Measurements from ENCODE around the gene ATP11A. TPM values are rescaled to one million over a fixed set of nuclear protein-coding genes. Genes with fewer than 3 reads are reported as not detected.

Gene ATP11A
- total RNA-seq, 5 donors from 2014 or later (not counting 1 experiment from before 2014, with no cell fraction given): 35.7 to 57.1 (median 48.5) TPM

GRCh38 chr13:112843392-112844111, 153.7 kb downstream of the ATP11A start:
- H3K36me3 ChIP-seq (ENCODE audit: control insufficient read depth in 2 of 2, extremely low read depth in 1 of 2, insufficient read depth in 1 of 2, low read length in 1 of 2): peaks cover 12 to 25% of the 10 kb centered on the region in 2 donors
- POLR2A ChIA-PET: no interaction called here
- peaks cover 0 to 5% (median 3%) of the 10 kb centered on the region in 3 donors for H3K4me1 Mint-ChIP-seq

GRCh38 chr13:112844411-112844810, 154.6 kb downstream of the ATP11A start:
- Histone ChIP-seq H3K4me1 (ENCODE audit: control insufficient read depth in 1 of 2, extremely low read depth in 1 of 2, insufficient read depth in 2 of 2, low read length in 2 of 2) (no peaks in the 10 kb centered on the region), H3K27ac (ENCODE audit: low read length) (no peak overlapping the region), H3K4me3 (ENCODE audit: control insufficient read depth in 1 of 2, extremely low read depth in 1 of 2, low read length in 1 of 2) (no peak overlapping the region), H3K9me3 (no peaks in the 10 kb centered on the region), H3K27me3 (replicated peaks in 1 of 2; ENCODE audit: control insufficient read depth in 2 of 2, extremely low read depth in 1 of 2, insufficient read depth in 2 of 2, low read length in 1 of 2) (no peaks in the 10 kb centered on the region), H3K36me3 (ENCODE audit: control insufficient read depth in 2 of 2, extremely low read depth in 1 of 2, insufficient read depth in 1 of 2, low read length in 1 of 2) (peaks cover 7 to 16% of the 10 kb centered on the region in 2 donors)
- Mint-ChIP-seq H3K4me1 (peaks cover 0 to 8% (median 5%) of the 10 kb centered on the region in 3 donors), H3K27ac (no peak overlapping the region), H3K9me3 (no peaks in the 10 kb centered on the region), H3K36me3 (peaks cover 42% of the 10 kb centered on the region), H3K27me3 (no peaks in the 10 kb centered on the region), H3K4me3 (no peak overlapping the region)
- ChIA-PET CTCF (no interaction called here), POLR2A (no interaction called here)
- DNase-seq (no peak), ATAC-seq (replicated peaks in 1 of 4) (no peak)
- WGBS (ENCODE audit: insufficient coverage): 98% methylated on average over 23 of the region's 23 CpGs

More at GRCh38 chr13:112843392-112844111, 153.7 kb downstream of the ATP11A start:
- 96% methylated on average over 27 of the region's 28 CpGs for WGBS (ENCODE audit: insufficient coverage)
- H3K27ac Mint-ChIP-seq: no peak overlapping the region
- no peaks in the 10 kb centered on the region for H3K27me3 ChIP-seq (replicated peaks in 1 of 2; ENCODE audit: control insufficient read depth in 2 of 2, extremely low read depth in 1 of 2, insufficient read depth in 2 of 2, low read length in 1 of 2)
- no peaks in the 10 kb centered on the region for H3K9me3 Mint-ChIP-seq
- no peak overlapping the region for H3K27ac ChIP-seq (ENCODE audit: low read length)
- no peaks in the 10 kb centered on the region for H3K4me1 ChIP-seq (ENCODE audit: control insufficient read depth in 1 of 2, extremely low read depth in 1 of 2, insufficient read depth in 2 of 2, low read length in 2 of 2)
- H3K4me3 ChIP-seq (ENCODE audit: control insufficient read depth in 1 of 2, extremely low read depth in 1 of 2, low read length in 1 of 2): no peak overlapping the region
- DNase-seq: no peak
- no peak for ATAC-seq (replicated peaks in 1 of 4)
- H3K36me3 Mint-ChIP-seq: peaks cover 48% of the 10 kb centered on the region
- CTCF ChIA-PET: no interaction called here
- H3K27me3 Mint-ChIP-seq: no peaks in the 10 kb centered on the region
- H3K4me3 Mint-ChIP-seq: no peak overlapping the region
- no peaks in the 10 kb centered on the region for H3K9me3 ChIP-seq

DNA sequence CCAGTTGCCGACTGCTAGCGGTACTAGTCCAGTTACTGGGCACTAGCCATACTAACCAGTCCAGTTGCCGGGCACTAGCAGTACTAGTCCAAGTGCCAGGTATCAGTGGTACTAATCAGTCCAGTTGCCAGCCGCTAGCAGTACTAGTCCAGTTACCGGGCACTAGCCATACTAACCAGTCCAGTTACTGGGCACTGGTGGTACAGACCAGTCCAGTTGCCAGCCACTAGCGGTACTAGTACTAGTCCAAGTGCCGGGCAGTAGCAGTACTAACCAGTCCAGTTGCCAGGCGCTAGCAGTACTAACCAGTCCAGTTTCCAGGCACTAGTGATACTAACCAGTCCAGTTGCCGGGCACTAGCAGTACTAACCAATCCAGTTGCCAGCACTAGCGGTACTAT, 155.0 kb downstream of the ATP11A start:
- Histone ChIP-seq H3K36me3 (ENCODE audit: control insufficient read depth in 2 of 2, extremely low read depth in 1 of 2, insufficient read depth in 1 of 2, low read length in 1 of 2) (peaks cover 6 to 16% of the 10 kb centered on the region in 2 donors), H3K27me3 (replicated peaks in 1 of 2; ENCODE audit: control insufficient read depth in 2 of 2, extremely low read depth in 1 of 2, insufficient read depth in 2 of 2, low read length in 1 of 2) (no peaks in the 10 kb centered on the region), H3K27ac (ENCODE audit: low read length) (no peak overlapping the region), H3K4me1 (ENCODE audit: control insufficient read depth in 1 of 2, extremely low read depth in 1 of 2, insufficient read depth in 2 of 2, low read length in 2 of 2) (no peaks in the 10 kb centered on the region), H3K9me3 (no peaks in the 10 kb centered on the region), H3K4me3 (ENCODE audit: control insufficient read depth in 1 of 2, extremely low read depth in 1 of 2, low read length in 1 of 2) (no peak overlapping the region)
- DNase-seq (no peak), ATAC-seq (replicated peaks in 1 of 4) (no peak)
- peaks cover 47% of the 10 kb centered on the region for H3K36me3 Mint-ChIP-seq
- no peak overlapping the region for H3K27ac Mint-ChIP-seq
- H3K27me3 Mint-ChIP-seq: no peaks in the 10 kb centered on the region
- CTCF ChIA-PET: no interaction called here
- POLR2A ChIA-PET: no interaction called here
- H3K9me3 Mint-ChIP-seq: no peaks in the 10 kb centered on the region
- no peak overlapping the region for H3K4me3 Mint-ChIP-seq
- 99% methylated on average over 10 of the region's 10 CpGs for WGBS (ENCODE audit: insufficient coverage)
- peaks cover 0 to 11% (median 5%) of the 10 kb centered on the region in 3 donors for H3K4me1 Mint-ChIP-seq

DNA sequence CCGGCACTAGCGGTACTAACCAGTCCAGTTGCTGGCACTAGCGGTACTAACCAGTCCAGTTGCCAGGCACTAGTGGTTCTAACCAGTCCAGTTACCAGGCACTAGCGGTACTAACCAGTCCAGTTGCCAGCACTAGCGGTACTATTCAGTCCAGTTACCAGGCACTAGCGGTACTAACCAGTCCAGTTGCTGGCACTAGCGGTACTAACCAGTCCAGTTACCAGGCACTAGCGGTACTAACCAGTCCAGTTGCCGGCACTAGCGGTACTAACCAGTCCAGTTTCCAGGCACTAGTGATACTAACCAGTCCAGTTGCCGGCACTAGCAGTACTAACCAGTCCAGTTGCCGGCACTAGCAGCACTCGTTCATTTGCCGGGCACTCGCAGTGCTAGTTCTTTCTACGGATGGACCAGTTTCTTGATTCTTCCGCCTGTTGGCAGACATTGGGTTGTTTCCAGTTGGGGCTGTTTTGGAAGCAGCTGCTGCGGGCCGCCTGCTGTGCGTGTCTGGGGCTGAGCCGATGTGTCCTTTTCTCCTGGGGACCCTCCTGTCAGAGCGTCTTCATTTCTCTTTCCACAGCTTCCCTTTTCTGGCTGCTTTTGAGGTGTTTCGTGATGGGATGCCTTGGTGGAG, 155.8 kb downstream of the ATP11A start:
- ATAC-seq (replicated peaks in 1 of 4) (no peak), DNase-seq (no peak)
- Mint-ChIP-seq H3K27ac (no peak overlapping the region), H3K4me1 (peaks cover 0 to 11% (median 5%) of the 10 kb centered on the region in 3 donors), H3K9me3 (no peaks in the 10 kb centered on the region), H3K36me3 (peaks cover 53% of the 10 kb centered on the region), H3K4me3 (no peak overlapping the region), H3K27me3 (no peaks in the 10 kb centered on the region)
- Histone ChIP-seq H3K4me3 (ENCODE audit: control insufficient read depth in 1 of 2, extremely low read depth in 1 of 2, low read length in 1 of 2) (no peak overlapping the region), H3K4me1 (ENCODE audit: control insufficient read depth in 1 of 2, extremely low read depth in 1 of 2, insufficient read depth in 2 of 2, low read length in 2 of 2) (no peaks in the 10 kb centered on the region), H3K27me3 (replicated peaks in 1 of 2; ENCODE audit: control insufficient read depth in 2 of 2, extremely low read depth in 1 of 2, insufficient read depth in 2 of 2, low read length in 1 of 2) (no peaks in the 10 kb centered on the region), H3K9me3 (no peaks in the 10 kb centered on the region), H3K27ac (ENCODE audit: low read length) (no peak overlapping the region), H3K36me3 (ENCODE audit: control insufficient read depth in 2 of 2, extremely low read depth in 1 of 2, insufficient read depth in 1 of 2, low read length in 1 of 2) (peaks cover 6 to 21% of the 10 kb centered on the region in 2 donors)
- CTCF ChIA-PET: no interaction called here
- POLR2A ChIA-PET: no interaction called here
- WGBS (ENCODE audit: insufficient coverage): 97% methylated on average over 18 of the region's 23 CpGs

DNA sequence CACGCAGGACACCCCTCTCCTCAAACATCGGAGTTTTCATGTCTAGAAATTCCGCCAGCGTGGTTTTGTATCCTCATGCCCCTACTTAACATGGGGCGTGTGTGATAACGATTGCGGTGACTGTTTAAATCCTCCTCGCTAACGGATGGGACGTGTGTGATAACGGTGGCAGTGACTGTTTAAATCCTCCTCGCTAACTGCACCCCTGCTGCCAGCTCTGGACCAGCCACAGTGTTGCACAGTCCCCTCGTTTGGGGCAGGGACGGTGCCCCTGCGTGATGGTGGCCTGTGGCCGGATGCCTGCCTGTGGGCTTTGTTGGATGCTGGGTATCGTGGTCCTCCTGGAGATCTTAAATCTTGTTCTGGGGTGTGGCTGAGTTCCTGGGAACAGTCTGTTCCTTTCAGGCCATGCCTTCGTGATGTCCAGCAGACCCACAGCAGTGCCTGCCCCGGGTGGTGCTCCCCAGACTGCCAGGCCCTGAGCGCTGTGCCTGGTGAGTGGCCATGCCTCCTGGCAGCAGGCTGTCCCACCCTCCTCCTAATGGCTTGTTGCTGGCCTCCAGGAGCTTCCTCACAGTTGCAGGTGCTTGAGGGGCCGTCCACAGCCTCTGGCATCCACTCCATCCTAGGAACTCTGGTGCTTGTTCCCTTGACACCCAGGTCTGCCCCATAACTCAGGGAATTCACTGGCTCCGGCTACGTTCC, 156.7 kb downstream of the ATP11A start:
- peaks cover 8 to 26% of the 10 kb centered on the region in 2 donors for H3K36me3 ChIP-seq (ENCODE audit: control insufficient read depth in 2 of 2, extremely low read depth in 1 of 2, insufficient read depth in 1 of 2, low read length in 1 of 2)
- no peaks in the 10 kb centered on the region for H3K9me3 ChIP-seq
- H3K27me3 ChIP-seq (replicated peaks in 1 of 2; ENCODE audit: control insufficient read depth in 2 of 2, extremely low read depth in 1 of 2, insufficient read depth in 2 of 2, low read length in 1 of 2): no peaks in the 10 kb centered on the region
- Mint-ChIP-seq H3K9me3 (no peaks in the 10 kb centered on the region), H3K27ac (no peak overlapping the region), H3K4me3 (no peak overlapping the region), H3K27me3 (no peaks in the 10 kb centered on the region), H3K4me1 (peaks cover 0 to 11% (median 5%) of the 10 kb centered on the region in 3 donors), H3K36me3 (peaks cover 60% of the 10 kb centered on the region)
- POLR2A ChIA-PET: no interaction called here
- DNase-seq: no peak
- CTCF ChIA-PET: no interaction called here
- ATAC-seq (replicated peaks in 1 of 4): no peak
- no peak overlapping the region for H3K4me3 ChIP-seq (ENCODE audit: control insufficient read depth in 1 of 2, extremely low read depth in 1 of 2, low read length in 1 of 2)
- H3K4me1 ChIP-seq (ENCODE audit: control insufficient read depth in 1 of 2, extremely low read depth in 1 of 2, insufficient read depth in 2 of 2, low read length in 2 of 2): no peaks in the 10 kb centered on the region
- H3K27ac ChIP-seq (ENCODE audit: low read length): no peak overlapping the region
- 97% methylated on average over 22 of the region's 23 CpGs for WGBS (ENCODE audit: insufficient coverage)

- H3K27ac ChIP-seq (ENCODE audit: low read length): no peak overlapping the region
- no peaks in the 10 kb centered on the region for H3K9me3 Mint-ChIP-seq
- no peaks in the 10 kb centered on the region for H3K9me3 ChIP-seq
- H3K4me1 ChIP-seq (ENCODE audit: control insufficient read depth in 1 of 2, extremely low read depth in 1 of 2, insufficient read depth in 2 of 2, low read length in 2 of 2): no peaks in the 10 kb centered on the region
- H3K36me3 ChIP-seq (ENCODE audit: control insufficient read depth in 2 of 2, extremely low read depth in 1 of 2, insufficient read depth in 1 of 2, low read length in 1 of 2): peaks cover 14 to 41% of the 10 kb centered on the region in 2 donors
- no peak overlapping the region for H3K27ac Mint-ChIP-seq
- ATAC-seq (replicated peaks in 1 of 4): no peak
- peaks cover 57% of the 10 kb centered on the region for H3K36me3 Mint-ChIP-seq
- peaks cover 0 to 11% (median 0%) of the 10 kb centered on the region in 3 donors for H3K4me1 Mint-ChIP-seq
- CTCF ChIA-PET: no interaction called here
- WGBS (ENCODE audit: insufficient coverage): 55% methylated on average over 3 of the region's 6 CpGs
- H3K4me3 Mint-ChIP-seq: no peak overlapping the region
- POLR2A ChIA-PET: no interaction called here
- no peak overlapping the region for H3K4me3 ChIP-seq (ENCODE audit: control insufficient read depth in 1 of 2, extremely low read depth in 1 of 2, low read length in 1 of 2)
- no peaks in the 10 kb centered on the region for H3K27me3 ChIP-seq (replicated peaks in 1 of 2; ENCODE audit: control insufficient read depth in 2 of 2, extremely low read depth in 1 of 2, insufficient read depth in 2 of 2, low read length in 1 of 2)
- no peak for DNase-seq
- no peaks in the 10 kb centered on the region for H3K27me3 Mint-ChIP-seq
Measured at GRCh38 chr13:112849500-112849899, 159.7 kb downstream of the ATP11A start.

All from T-cell (primary cell).